HG02610 (cell line): ENCODE measurements around the gene SLC6A8.
"Not testable (repeated sequence)": the region's sequence is repeated elsewhere in the genome, so short reads cannot be mapped to it uniquely, and the experiment has no call there.

Experiments
- ATAC-seq: cut with Tn5 transposase; IDR thresholded peaks from one replicate; pipeline ENCODE4 v1.9.1; 2021; ENCODE audit warnings: mild to moderate bottlenecking, moderate library complexity; ENCODE audit not compliant: unreplicated experiment

The SLC6A8 gene

GRCh38 chrX:153670748-153671588 is 16.8 kb upstream of the SLC6A8 start:
- no peak for ATAC-seq

- no peak for ATAC-seq
These were observed 15.9 kb upstream of the SLC6A8 start for GRCh38 chrX:153671589-153672530.

DNA sequence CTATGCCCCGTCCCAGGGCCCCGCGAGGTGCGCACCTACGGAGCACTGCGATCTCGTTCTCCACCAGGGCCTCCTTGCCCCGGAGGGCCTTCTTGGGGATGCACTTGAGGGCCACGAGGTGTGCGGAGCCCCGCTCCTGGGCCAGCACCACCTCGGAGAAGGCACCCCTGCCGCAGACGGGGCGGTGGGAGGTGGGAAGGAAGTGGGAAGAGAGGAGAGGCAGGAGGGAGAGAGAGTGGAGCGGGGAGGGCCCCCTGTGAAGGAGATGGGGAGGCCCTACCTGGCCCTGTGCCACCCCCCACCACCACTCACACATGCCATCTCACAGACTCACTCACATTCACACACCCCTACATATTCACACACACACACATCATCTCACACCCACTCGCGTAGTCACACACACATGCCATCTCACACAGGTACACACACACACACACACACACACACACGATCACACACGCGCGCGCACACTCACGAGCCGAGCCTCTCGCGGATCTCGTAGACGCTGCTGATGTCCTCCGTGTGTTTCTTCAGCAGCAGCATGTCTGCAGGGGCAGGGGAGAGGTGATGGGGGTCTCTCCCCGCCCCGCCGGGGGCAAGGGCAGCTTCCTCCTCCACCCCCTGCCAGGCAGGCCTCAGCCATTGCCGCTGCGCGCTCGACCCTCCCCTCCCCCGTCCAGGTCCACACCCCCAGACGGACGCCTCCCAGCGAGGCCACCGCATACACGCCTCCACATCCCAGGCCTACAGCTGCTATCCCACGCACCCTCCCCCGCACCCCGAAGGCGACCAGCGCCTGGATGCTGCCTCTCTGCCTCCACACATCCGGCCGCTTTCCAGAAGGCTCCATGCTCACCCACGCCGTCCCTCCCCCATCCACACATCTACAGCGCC is 14.9 kb upstream of the SLC6A8 start:
- no peak for ATAC-seq

DNA sequence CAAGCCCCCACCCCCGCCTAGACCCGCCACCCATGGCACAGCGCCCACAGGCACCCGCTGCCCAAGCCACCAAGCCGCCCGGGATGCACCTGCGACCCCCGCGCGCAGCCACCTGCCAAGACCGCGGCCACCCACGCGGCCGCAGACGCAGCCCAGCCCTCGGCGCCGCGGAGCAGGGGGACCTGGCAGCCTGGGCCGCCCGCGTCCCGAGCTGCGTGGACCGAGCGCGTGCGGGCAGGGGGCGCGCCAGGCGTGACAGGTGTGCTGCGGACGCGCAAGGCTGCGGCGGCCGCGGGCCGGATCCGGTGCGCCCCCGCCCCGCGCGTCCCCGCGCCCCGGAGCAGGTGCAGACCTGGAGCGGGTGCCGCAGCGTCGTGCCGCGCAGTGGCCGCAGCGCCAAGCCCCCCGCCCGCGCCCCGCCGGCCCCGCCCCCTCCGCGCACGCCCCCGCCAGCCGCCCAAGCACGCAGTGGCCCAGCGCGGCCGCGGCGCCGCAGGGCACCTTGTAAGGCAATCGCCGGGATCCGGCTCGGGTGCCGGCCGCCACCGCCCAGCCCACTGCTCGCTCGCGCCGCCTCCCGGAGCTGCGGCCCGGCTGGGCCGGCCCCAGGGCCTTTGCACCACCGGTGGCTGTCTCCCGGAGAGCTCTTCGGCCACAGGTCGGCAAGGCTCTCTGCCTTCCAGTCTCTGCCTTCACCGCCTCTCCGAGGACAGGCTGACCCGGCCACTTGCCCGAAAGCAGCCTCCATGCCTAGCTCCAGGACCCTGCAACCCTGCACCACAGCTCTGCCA is 14.1 kb upstream of the SLC6A8 start, which contains the start of gene PNCK:
PNCK (minus strand) TSS at position 386 of the 791 bp plus-strand sequence. CDS start 737 bp downstream, outside the sequence.
- no peak for ATAC-seq

DNA sequence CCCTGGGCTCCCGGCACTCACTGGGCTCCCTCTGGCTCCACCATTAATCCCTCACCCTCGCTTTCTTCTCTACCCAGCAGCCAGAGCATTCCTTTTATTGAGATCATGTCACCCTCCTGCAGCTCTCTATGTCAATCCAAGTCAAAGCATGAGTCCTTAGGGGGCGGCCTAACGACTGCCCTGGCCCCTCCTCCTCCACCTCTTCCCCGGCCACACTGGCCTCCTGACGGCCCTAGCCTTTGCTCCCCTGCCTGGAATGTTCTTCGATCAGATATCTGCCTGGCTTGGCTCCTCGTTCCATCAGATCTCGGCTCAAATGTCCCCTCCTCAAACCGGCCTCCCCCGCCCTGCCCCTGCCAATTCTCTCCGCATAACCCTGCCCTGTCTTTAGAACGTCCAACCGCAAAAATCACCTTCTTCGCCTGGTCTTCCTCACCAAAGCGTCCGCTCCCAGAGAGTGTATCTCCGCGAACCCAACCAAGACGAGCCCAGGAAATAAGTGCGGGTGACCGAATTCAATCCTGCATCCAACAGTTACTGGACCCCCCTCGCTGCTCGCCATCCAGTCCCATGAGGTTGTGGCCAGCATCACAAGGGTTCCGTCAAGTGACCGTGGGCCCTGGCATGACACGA is 13.4 kb upstream of the SLC6A8 start:
- ATAC-seq, result no peak

DNA sequence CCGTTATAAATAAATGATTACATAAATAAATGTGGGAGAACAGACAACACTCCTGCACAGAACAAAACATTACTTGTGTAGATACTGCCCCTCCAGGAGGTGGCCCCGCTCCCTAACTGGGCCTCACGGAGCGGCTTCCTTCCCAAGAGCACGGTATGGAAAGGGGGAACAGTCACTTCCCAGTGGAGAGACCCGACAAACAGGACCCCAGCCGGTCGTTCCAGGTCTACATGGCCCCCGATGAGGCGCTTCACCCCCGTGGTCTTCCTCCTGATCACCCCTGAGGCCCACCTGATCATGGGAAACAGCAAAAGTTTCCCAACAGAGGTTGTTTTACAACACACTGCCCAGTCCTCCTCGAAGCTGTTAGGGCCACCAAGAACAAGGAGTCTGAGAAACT is 6.6 kb upstream of the SLC6A8 start:
- ATAC-seq, result no peak

DNA sequence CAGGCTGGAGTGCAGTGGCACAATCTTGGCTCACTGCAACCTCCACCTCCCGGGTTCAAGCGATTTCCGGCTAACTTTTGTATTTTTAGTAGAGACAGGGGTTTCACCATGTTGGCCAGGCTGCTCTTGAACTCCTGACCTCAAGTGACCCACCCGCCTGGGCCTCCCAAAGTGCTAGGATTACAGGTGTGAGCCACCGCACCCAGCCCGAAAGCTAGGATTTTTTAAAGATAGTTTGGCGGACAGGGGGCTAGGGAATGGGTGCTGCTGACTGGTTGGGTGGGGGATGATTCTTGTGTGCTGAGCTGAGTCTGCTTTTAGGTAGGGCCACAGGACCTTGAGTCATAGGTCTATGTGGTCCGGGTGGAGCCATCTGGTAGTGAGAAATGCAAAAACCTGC is 4.2 kb upstream of the SLC6A8 start:
- ATAC-seq, result not testable (repeated sequence)

DNA sequence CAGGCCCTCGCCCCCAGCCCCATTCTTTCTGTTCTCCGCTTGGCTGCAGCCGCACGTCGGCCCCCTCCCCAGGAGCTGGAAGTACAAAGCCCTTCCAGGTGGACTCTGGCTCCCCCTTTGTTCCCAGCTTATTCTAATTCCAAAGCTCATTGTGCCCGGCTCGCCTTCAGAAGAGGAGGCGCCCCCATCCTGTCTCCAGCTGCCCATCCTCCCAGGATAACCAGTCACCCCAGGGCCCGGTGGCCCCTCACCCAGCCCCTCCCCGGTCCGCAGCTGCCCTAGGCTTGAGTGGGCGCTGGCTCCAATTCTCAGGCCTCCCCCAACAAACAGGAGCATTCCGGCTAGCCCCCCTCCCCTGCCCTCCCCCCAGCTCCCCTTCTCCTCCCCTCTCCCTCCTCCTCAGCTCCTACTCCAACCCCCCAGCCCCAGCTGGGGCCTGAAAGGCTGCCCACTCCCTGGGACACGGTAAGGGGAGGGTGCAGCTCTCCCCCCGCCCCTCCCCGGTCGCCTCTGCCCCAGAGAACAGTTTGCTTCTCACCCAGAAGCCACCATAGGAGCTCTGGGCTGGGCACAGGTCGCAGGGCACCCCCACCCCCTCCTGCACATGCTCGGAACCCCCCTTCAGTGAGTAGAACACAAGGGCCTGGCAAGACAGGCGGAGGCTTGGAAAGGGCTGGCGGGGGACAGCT is 3.1 kb upstream of the SLC6A8 start:
- no peak for ATAC-seq

- ATAC-seq, result no peak
These were observed 2.6 kb upstream of the SLC6A8 start for GRCh38 chrX:153685156-153685536.

- no peak for ATAC-seq
These were observed 1.7 kb upstream of the SLC6A8 start for GRCh38 chrX:153685751-153686696.

DNA sequence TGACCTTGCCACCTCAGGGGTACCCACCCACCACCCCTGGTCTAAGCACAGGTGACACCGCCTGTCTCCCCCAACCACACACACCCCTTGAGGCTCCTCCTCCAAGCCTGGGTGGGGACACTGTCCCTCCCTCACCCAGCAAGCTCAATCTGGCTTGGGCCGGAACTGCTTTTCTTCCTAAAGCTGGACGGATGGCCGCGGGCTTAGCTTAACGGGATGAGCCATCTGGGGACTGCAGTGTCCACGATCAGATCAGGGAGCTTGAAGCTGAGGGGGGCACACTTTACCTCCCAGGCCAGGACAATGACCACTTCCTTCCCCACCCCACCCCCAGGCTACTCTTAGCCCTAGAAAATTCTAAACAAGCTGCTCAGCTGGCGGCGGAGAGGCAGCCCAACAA is 1.0 kb upstream of the SLC6A8 start:
- ATAC-seq, result no peak

- no peak for ATAC-seq
These were observed 345 bp downstream of the SLC6A8 start for GRCh38 chrX:153688071-153688470.

GRCh38 chrX:153688506-153688905 is 780 bp downstream of the SLC6A8 start:
- no peak for ATAC-seq

DNA sequence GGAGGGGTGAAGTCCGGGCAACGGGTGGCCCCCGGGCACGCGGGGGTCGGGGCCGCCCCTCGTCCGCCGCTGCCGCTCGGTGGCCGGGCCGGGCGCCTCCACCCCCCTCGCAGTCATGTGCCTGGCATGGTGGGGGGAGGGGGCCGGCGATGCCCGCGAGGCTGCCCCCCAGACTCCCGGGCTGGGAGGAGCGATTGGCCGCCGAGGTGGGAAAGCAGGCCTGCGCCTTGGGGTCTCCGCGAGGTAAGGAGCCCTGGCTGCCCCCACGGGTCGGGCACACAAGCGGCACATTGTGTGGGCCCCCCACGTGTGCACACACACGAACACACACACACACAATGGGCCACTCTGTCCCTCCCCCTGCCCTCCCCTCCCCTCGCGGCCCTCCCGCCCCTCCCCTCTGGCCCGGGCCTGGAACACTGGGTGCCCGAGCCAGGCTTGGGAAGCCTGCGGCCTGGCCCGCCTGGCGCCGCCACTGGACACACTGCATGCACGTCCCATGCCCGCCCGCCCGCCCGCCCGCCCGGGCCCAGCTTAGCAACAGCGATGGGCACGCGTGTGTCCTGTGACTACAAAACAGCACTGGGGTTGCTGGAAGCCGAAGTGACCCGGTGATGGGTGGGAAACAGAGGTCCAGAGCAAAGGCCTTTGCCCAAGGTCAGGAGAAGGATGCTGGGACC is 1.3 kb downstream of the SLC6A8 start:
- ATAC-seq, result no peak

- no peak for ATAC-seq
These were observed 2.1 kb downstream of the SLC6A8 start for GRCh38 chrX:153689654-153690465.

GRCh38 chrX:153690466-153690865 is 2.7 kb downstream of the SLC6A8 start:
- ATAC-seq, result no peak
